Pancreas (tissue), 10 donors: Measurements from ENCODE around the gene MYOF. TPM values are rescaled to one million over a fixed set of nuclear protein-coding genes. Genes with fewer than 3 reads are reported as not detected.
A peak's percentile ranks its signal among the peaks of the same experiment; 100 is the strongest.

Source experiments
- ATAC-seq, 4 donors: fragments of 200-7000 bp; cut with Tn5 transposase; one replicate each; pipeline versions ENCODE4 v1.8.0 to v1.9.1; 2020; ENCODE audit warnings: mild to moderate bottlenecking in 4 of 4, moderate library complexity in 4 of 4
- DNase-seq, 6 donors: peaks; one replicate each; pipeline ENCODE4 v3.0.0-alpha.2; 2020
- FAIRE-seq: peaks from 2 replicates; lab custom pipeline; 2012; peaks lifted over from hg19 to GRCh38; lab: Jason Lieb, UNC
- H3K27ac ChIP-seq, 4 donors: fragments of 200-600 bp; sonication (generic); 1 replicate in 3 of 4; 2 replicates in 1 of 4; pipeline versions ENCODE4 v1.5.0 to v1.8.0; 2020
- H3K27me3 ChIP-seq, 4 donors: fragments of 200-600 bp; one replicate each; pipeline ENCODE4 v1.8.0; 2021
- H3K36me3 ChIP-seq, 3 donors: fragments of 200-600 bp; sonication (generic) in 1 of 3; one replicate each; pipeline versions ENCODE4 v1.5.0 to v1.8.0; 2020 to 2021
- H3K4me1 ChIP-seq, 3 donors: fragments of 200-600 bp; one replicate each; pipeline ENCODE4 v1.8.0; 2021
- H3K4me3 ChIP-seq, 4 donors: fragments of 200-600 bp; sonication (generic) in 2 of 4; one replicate each; pipeline versions ENCODE4 v1.5.0 to v1.8.0; 2020 to 2021
- H3K9me3 ChIP-seq, 4 donors: fragments of 200-600 bp; one replicate each; pipeline ENCODE4 v1.8.0; 2021
- CTCF ChIP-seq, 4 donors: fragments of 200-600 bp; sonication (generic) in 3 of 4; IDR thresholded peaks; one replicate each; pipeline versions ENCODE4 v1.5.0 to v1.8.0; 2021; ENCODE audit warnings: antibody characterized with exemption in 4 of 4
- WGBS, 2 donors: extraction: QIAGEN DNeasy Blood & Tissue Kit; methylation state at CpG; one replicate each; pipeline ENCODE4 v1.1.7; 2013; 5-methylcytosine and 5-hydroxymethylcytosine counted together
- intact Hi-C, 3 donors: fragments of 100-400 bp; cut with DNase I; formaldehyde crosslinking; loops; one replicate each; pipeline versions ENCODE4 v1.11.1 to v1.14.2; 2022
- polyA plus RNA-seq, 2 donors: library from polyadenylated mRNA; stranded (reverse); fragments of 200-250 nt; gene quantifications; one replicate each; pipeline ENCODE4 v1.2.3, GENCODE V29; 2013
- total RNA-seq, 6 donors: library from RNA; stranded (reverse); fragmentation: NEBNext Ultra II Directional in 4 of 6; extraction: Animal tissue kit (Norgen Biotek cat#: 25700) in 4 of 6; gene quantifications; one replicate each; pipeline versions ENCODE4 v1.2.1 to v1.2.4, GENCODE V29; 2021 to 2023
- donor health status: healthy with polysubstance abuse.
- donor health status: DM: no; HTN: no; CAD: no; lungs with moderate emphysema.
- donor health status: DM: no; HTN: no; CAD: no.
- donor health status: control.
- donor health status: control.
- donor health status: Bipolar disorder and iron deficiency.
- donor health status: DM: yes; HTN: yes; CAD: no.
- donor health status: DM: no; HTN: no; CAD: no.
- donor health status: DM: no; HTN: no; CAD: no.
- donor health status: DM: yes; HTN: yes; CAD: no.

Gene MYOF
- total and polyA plus RNA-seq, 8 donors: 4.7 to 38.2 (median 12.0) TPM

- DNase-seq (no peak), FAIRE-seq (no peak), ATAC-seq (no peak)
- no peak for TF ChIP-seq CTCF (IDR thresholded peaks at IDR 0.05)
- intact Hi-C loops: loop anchor here in 2 of 3 donors (2.0 to 10.0 kb wide), 2 partner anchors 107 to 111 kb away; no protein-coding TSS in a partner anchor
- no peaks in the 10 kb centered on the region for H3K36me3 ChIP-seq
- no peaks in the 10 kb centered on the region for H3K27me3 ChIP-seq
- H3K4me1 ChIP-seq: no peaks in the 10 kb centered on the region
- no peak overlapping the region for H3K4me3 ChIP-seq
- H3K27ac ChIP-seq: no peak overlapping the region
- no peaks in the 10 kb centered on the region for H3K9me3 ChIP-seq
- 16 to 24% methylated on average over 1 of the region's 1 CpG for WGBS, 2 donors
Observed at GRCh38 chr10:93485690-93486089, 3.6 kb upstream of the MYOF start.

- no peak for TF ChIP-seq CTCF (IDR thresholded peaks at IDR 0.05)
- ATAC-seq (peak; percentile 24 to 44 (median 32)), DNase-seq (no peak), FAIRE-seq (no peak)
- Histone ChIP-seq H3K27me3 (no peaks in the 10 kb centered on the region), H3K36me3 (no peaks in the 10 kb centered on the region), H3K27ac (peak overlapping the region; percentile 44 to 90 (median 70)), H3K4me3 (peak overlapping the region; percentile 15 to 65 (median 34)), H3K9me3 (no peaks in the 10 kb centered on the region), H3K4me1 (no peaks in the 10 kb centered on the region)
- intact Hi-C loops: loop anchor here in 2 of 3 donors (5.0 to 10.0 kb wide), 2 partner anchors 107 to 109 kb away; no protein-coding TSS in a partner anchor
- 15 to 18% methylated on average over 7 of the region's 7 CpGs for WGBS, 2 donors
Observed at GRCh38 chr10:93481637-93482144, 443 bp downstream of the MYOF start.

GRCh38 chr10:93478873-93479272, 3.3 kb downstream of the MYOF start:
- Histone ChIP-seq H3K27me3 (no peaks in the 10 kb centered on the region), H3K9me3 (no peaks in the 10 kb centered on the region), H3K36me3 (no peaks in the 10 kb centered on the region), H3K4me1 (no peaks in the 10 kb centered on the region), H3K27ac (no peak overlapping the region), H3K4me3 (no peak overlapping the region)
- FAIRE-seq: no peak
- no peak for ATAC-seq
- DNase-seq: no peak
- 75 to 79% methylated on average over 6 of the region's 6 CpGs for WGBS, 2 donors
- intact Hi-C loops: no loop called here
- TF ChIP-seq CTCF (IDR thresholded peaks at IDR 0.05): no peak

GRCh38 chr10:93476756-93477155, 5.4 kb downstream of the MYOF start:
- intact Hi-C loops: no loop called here
- Histone ChIP-seq H3K27me3 (no peaks in the 10 kb centered on the region), H3K27ac (no peak overlapping the region), H3K4me1 (no peaks in the 10 kb centered on the region), H3K4me3 (no peak overlapping the region), H3K9me3 (no peaks in the 10 kb centered on the region), H3K36me3 (no peaks in the 10 kb centered on the region)
- TF ChIP-seq CTCF (IDR thresholded peaks at IDR 0.05): no peak
- FAIRE-seq (no peak), ATAC-seq (no peak), DNase-seq (no peak)
- WGBS, 2 donors: 82 to 92% methylated on average over 2 of the region's 2 CpGs

GRCh38 chr10:93475871-93476270, 6.3 kb downstream of the MYOF start:
- WGBS, 2 donors: 52 to 67% methylated on average over 2 of the region's 2 CpGs
- H3K27ac ChIP-seq: no peak overlapping the region
- H3K27me3 ChIP-seq: no peaks in the 10 kb centered on the region
- intact Hi-C loops: no loop called here
- FAIRE-seq (no peak), DNase-seq (no peak), ATAC-seq (peak in 1 of 4 donors; percentile 50)
- H3K4me3 ChIP-seq: no peak overlapping the region
- TF ChIP-seq CTCF (IDR thresholded peaks at IDR 0.05): no peak
- H3K9me3 ChIP-seq: no peaks in the 10 kb centered on the region
- H3K4me1 ChIP-seq: peaks cover 0 to 5% (median 0%) of the 10 kb centered on the region in 3 donors
- H3K36me3 ChIP-seq: no peaks in the 10 kb centered on the region
